ENCODE data around the gene LIPG. TPM values are rescaled to one million over a fixed set of nuclear protein-coding genes. Genes with fewer than 3 reads are reported as not detected.

Gene LIPG
- total RNA-seq, 2 experiments from 2014 or later, result 0.09 TPM; not detected in 1

DNA sequence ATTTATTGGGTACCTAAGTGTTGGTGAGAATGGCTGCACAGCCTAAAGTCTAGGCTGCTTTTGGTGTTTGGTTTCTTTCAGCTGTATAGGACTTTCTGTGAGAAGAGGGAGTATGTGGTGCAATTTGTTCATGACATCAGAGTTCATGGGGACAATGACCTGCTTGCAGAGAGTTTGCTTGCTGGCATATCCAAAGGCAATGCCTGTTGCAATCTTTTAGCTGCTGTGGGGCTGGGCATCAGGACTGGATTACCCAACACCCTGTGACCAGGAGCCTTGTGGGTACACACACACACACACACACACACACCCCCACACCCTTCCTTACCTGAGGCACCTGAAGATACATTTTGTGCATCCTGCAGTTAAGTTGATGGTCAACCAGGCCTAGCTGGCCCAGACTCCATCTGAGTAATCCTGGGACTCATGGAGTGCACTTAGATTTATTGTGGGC lies 68.4 kb downstream of the LIPG start:
- H3K4me1 Mint-ChIP-seq, result no peaks in the 10 kb centered on the region
- H3K4me3 Mint-ChIP-seq, result no peak overlapping the region
- H3K9me3 Mint-ChIP-seq, result no peaks in the 10 kb centered on the region
- POLR2A ChIA-PET, result no interaction called here
- H3K36me3 Mint-ChIP-seq, result no peaks in the 10 kb centered on the region
- peaks cover 13% of the 10 kb centered on the region for H3K27me3 Mint-ChIP-seq
- DNase-seq (no peak), ATAC-seq (ENCODE audit: low read depth) (no peak)
- no peak overlapping the region for H3K27ac Mint-ChIP-seq

DNA sequence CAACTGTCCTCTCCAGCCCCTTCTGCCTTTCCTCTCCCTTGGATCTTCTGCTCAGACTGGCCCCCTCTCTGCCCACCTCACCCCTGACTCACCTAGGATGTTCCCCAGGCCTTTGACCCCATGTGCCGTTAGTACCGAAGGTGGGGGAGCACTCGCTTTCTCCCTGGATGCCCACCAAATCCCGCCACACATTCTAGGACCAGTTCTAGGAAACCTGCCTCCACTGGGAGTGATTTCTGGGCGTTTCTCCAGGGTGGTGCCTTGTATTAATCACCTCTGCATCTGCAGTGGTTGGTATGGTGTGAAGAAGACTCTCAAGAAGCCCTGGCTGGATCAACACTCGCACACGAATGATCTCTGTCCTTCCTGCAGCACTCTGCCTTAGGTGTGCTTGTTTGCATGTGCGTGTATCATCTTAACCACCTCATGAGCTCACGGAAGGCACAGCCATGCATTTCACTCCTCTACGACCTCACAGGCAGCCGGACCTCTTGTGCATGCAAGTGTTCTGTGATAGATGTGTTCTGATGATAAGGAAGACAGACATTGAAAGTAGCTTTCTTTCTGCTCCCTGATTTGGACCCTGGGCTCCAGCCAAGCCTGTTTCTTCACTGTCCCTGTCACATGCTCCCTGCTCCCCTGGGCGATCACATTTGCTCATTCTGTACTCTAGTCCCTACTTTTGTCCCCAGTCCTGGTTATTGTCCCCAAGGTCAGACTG lies 69.4 kb downstream of the LIPG start:
- ATAC-seq (ENCODE audit: low read depth), result no peak
- no peak overlapping the region for H3K4me3 Mint-ChIP-seq
- H3K9me3 Mint-ChIP-seq, result no peaks in the 10 kb centered on the region
- no peak for DNase-seq
- POLR2A ChIA-PET, result no interaction called here
- peaks cover 16% of the 10 kb centered on the region for H3K27me3 Mint-ChIP-seq
- no peak overlapping the region for H3K27ac Mint-ChIP-seq
- H3K4me1 Mint-ChIP-seq, result no peaks in the 10 kb centered on the region
- H3K36me3 Mint-ChIP-seq, result no peaks in the 10 kb centered on the region

DNA sequence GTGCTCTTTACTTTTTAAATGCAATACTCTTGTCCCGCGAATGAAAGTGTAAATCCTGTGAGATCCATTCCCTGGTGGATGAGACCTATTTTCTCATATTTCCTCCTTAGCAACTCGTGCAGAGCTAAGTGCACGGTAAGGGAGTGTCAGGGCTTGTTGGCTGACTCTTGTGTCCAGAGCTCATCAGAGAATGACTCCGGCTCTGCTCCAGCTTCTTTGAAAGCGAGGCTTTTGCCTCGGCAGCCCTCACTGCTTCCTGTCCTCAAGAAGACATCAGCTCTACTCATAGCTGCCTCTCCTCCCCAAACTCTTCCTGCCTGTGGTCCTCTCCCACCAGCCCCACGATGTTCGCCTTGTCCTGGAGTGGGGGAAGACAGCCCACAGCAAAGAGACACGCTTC lies 70.7 kb downstream of the LIPG start:
- Mint-ChIP-seq H3K27me3 (peaks cover 18% of the 10 kb centered on the region), H3K4me1 (no peaks in the 10 kb centered on the region), H3K27ac (no peak overlapping the region), H3K9me3 (no peaks in the 10 kb centered on the region), H3K36me3 (peaks cover 3% of the 10 kb centered on the region), H3K4me3 (no peak overlapping the region)
- POLR2A ChIA-PET, result no interaction called here
- ATAC-seq (ENCODE audit: low read depth) (no peak), DNase-seq (no peak)

DNA sequence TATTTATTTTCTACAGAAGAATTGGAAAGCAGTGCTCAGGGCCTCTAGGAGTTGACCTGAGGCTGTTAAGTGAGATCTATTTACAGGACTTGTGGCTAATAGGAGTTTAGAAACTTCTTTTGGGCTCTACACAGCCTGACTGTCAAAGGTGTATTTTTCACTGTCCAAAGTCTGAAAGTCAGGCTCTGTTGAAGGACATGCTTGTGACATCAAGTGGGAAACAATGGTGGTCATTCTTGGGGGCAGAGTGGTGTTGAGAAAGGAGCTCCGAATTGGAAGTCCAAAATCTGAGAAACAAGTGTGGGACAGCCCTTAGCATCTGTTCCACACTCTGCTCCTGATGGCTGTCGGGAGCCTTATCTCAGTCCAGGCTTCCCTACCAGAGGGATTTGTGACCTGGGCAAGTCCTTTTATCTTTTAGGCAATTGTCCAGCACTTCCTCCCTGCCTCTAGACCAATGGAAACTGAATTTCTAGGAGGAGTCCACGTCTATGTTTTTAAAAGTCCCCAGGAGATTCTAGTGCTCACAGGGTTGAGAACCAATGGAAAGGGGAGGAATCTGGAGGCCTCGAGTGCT lies 76.4 kb downstream of the LIPG start:
- peaks cover 14% of the 10 kb centered on the region for H3K27me3 Mint-ChIP-seq
- no peaks in the 10 kb centered on the region for H3K4me1 Mint-ChIP-seq
- H3K36me3 Mint-ChIP-seq, result peaks cover 3% of the 10 kb centered on the region
- DNase-seq (no peak), ATAC-seq (ENCODE audit: low read depth) (no peak)
- H3K4me3 Mint-ChIP-seq, result no peak overlapping the region
- H3K9me3 Mint-ChIP-seq, result no peaks in the 10 kb centered on the region
- H3K27ac Mint-ChIP-seq, result no peak overlapping the region
- POLR2A ChIA-PET, result no interaction called here

DNA sequence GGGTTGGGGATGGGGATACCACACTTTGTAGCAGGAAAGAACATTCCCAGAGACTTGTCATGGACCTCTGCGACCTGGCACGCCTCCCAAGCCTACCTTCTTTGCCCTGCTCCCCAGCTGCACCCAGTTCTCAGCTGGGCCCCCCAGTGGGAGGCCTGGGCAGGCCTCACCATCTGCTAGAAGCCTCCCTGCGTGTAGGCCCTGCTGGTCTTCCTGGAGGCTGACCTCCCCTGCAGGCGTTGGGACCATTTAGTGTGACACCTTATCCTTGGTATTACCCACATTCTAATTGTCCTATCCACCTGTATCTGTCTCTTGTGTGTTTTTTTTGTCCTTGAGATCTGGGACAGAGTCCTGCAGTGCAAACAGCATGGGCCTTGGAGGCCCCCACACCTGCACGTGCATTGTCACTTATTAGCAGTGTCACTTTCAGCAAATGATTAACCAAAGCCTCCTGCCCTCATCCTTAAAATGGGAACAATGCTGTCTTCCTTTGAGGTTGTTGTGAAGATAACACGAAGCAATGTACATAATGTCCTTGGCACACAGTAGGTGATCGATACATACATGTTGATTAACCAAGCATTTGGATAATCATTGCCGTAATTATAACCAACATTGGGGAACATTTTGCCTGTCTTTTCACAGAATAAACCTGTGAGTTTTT lies 77.2 kb downstream of the LIPG start:
- ATAC-seq (ENCODE audit: low read depth), result no peak
- no peak overlapping the region for H3K4me3 Mint-ChIP-seq
- no peak for DNase-seq
- no peak overlapping the region for H3K27ac Mint-ChIP-seq
- peaks cover 13% of the 10 kb centered on the region for H3K27me3 Mint-ChIP-seq
- no peaks in the 10 kb centered on the region for H3K4me1 Mint-ChIP-seq
- POLR2A ChIA-PET, result no interaction called here
- no peaks in the 10 kb centered on the region for H3K9me3 Mint-ChIP-seq
- peaks cover 3% of the 10 kb centered on the region for H3K36me3 Mint-ChIP-seq

DNA sequence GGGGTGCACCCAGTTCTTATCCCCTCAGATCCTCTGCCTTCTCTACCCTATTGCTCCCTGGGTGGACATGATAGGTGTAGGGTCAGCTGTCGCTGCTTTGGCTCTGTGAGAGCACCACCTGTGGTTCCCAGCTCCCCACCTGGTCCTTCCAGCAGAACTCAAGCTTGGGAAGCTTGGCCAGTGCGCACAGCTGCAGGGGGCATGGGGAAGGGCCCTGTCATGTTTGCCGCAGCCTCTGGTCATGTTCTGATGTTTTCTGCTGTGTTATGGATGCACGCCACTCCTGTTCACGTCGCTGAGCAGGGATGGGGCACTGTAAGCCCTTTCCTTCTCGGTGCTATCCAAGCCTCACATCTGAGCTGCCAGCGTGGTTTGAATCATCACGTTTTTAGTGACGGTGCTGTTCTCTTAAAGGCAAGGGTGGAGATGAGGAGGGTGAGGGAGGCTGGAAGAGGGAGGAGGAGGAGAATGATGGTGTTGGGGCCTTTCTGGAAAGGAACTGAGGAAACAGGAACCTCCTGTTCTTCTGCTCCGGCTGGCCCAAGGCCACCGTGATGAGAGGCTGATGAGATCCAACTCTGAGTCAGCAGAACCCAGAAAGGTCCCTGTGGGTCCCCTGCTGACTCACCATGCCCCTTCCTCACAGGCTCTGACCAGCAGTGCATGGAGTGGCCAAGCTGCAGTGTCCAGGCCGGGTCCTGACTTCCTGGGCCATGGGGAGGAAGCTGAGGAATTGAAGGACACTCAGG lies 78.0 kb downstream of the LIPG start:
- POLR2A ChIA-PET, result no interaction called here

DNA sequence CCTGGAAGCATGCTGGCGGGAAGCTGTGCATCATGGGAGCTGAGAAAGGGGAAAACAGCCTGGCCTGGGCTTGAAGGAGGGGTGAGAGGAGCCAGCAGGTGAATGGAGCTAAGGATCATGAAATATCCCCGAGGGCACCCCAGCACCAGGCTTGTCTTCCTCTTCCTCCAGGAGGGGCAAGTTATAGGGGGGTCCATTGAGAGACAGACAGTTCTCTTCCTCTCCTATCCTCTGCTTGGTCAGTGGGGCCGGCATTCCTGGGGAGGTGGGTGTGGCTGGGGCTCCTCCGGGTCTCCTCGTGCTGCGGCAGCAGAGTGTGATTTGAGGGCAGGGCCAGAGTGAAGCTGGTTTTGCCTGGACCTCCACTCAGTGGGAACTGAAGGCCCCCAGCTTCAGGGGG lies 78.9 kb downstream of the LIPG start:
- H3K4me1 Mint-ChIP-seq, result no peaks in the 10 kb centered on the region
- H3K36me3 Mint-ChIP-seq, result peaks cover 3% of the 10 kb centered on the region
- H3K9me3 Mint-ChIP-seq, result no peaks in the 10 kb centered on the region
- H3K27me3 Mint-ChIP-seq, result peaks cover 7% of the 10 kb centered on the region
- DNase-seq (no peak), ATAC-seq (ENCODE audit: low read depth) (no peak)
- H3K27ac Mint-ChIP-seq, result no peak overlapping the region
- no peak overlapping the region for H3K4me3 Mint-ChIP-seq
- POLR2A ChIA-PET, result no interaction called here

More for the DNA sequence above, 78.0 kb downstream of the LIPG start:
- H3K27ac Mint-ChIP-seq, result no peak overlapping the region
- peaks cover 10% of the 10 kb centered on the region for H3K27me3 Mint-ChIP-seq
- H3K4me1 Mint-ChIP-seq, result no peaks in the 10 kb centered on the region
- H3K9me3 Mint-ChIP-seq, result no peaks in the 10 kb centered on the region
- peaks cover 3% of the 10 kb centered on the region for H3K36me3 Mint-ChIP-seq
- DNase-seq (no peak), ATAC-seq (ENCODE audit: low read depth) (no peak)
- H3K4me3 Mint-ChIP-seq, result no peak overlapping the region

DNA sequence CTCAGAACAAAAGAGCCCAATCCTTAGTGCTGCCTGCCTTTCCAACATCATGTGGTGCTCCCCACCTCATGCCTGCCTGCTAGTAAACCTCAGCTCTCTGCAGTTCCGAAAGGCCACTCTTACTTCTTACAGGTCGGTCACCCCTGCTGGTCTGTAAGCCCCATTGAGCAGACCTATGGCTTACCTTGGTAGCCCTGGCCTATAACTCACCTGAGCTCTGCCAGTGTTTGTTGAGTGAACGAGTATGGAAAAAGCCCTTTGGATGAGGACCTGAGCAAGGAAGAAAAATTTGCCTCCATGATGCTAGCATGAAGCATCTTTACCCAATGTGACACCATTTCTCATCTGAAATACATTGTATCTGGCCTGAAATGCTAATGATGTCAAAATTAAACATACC lies 83.3 kb downstream of the LIPG start:
- Mint-ChIP-seq H3K4me1 (no peaks in the 10 kb centered on the region), H3K4me3 (no peak overlapping the region), H3K27ac (no peak overlapping the region), H3K36me3 (no peaks in the 10 kb centered on the region), H3K9me3 (no peaks in the 10 kb centered on the region), H3K27me3 (peaks cover 2% of the 10 kb centered on the region)
- DNase-seq (no peak), ATAC-seq (ENCODE audit: low read depth) (no peak)
- POLR2A ChIA-PET, result no interaction called here

DNA sequence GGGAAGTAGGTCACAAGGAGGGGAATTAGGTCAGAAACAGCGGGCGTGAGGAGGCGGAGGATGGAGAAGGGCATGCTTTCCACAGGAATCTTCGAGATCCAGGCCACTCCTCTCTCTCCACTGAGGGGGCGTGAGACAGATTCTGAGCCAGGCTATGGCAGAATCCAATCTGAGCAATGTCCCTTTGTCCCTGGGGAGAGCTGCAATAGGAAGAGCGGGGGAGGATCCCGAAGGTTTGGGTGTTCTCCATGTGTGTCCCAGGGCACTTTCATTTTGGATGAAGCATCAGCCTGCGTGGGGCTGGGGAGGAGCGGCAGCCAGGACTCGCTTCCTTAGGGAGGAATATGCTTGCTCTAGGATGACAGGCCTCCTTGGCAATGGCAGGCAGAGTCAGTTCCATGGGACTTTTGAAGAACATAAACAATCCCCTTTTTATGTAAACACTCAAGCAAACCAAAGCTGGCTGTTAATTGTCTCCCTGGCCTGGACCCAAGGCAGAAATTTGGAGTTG lies 84.0 kb downstream of the LIPG start:
- no peak overlapping the region for H3K4me3 Mint-ChIP-seq
- H3K9me3 Mint-ChIP-seq, result no peaks in the 10 kb centered on the region
- no peaks in the 10 kb centered on the region for H3K4me1 Mint-ChIP-seq
- POLR2A ChIA-PET, result no interaction called here
- H3K27me3 Mint-ChIP-seq, result peaks cover 2% of the 10 kb centered on the region
- no peaks in the 10 kb centered on the region for H3K36me3 Mint-ChIP-seq
- DNase-seq (no peak), ATAC-seq (ENCODE audit: low read depth) (no peak)
- no peak overlapping the region for H3K27ac Mint-ChIP-seq

DNA sequence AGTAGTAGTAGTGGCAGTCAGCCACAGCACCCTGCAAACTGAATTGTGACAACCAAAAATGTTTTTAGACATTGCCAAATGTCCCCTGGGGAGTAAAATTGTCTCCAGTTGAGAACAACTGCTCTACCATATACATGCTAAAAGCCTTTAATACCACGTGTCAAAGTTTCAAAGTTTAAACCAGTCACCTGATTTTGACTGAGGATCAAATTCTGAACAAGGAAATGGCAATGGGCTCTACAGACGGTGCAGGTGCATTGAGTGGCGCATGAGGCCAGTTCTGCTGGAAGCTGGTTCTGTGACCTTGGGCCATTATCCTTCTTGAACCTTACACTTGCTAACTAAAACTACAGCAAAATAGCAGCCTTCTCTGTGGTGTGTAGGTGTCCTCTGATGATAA lies 85.0 kb downstream of the LIPG start:
- Mint-ChIP-seq H3K4me1 (no peaks in the 10 kb centered on the region), H3K36me3 (no peaks in the 10 kb centered on the region), H3K27me3 (no peaks in the 10 kb centered on the region), H3K9me3 (no peaks in the 10 kb centered on the region), H3K27ac (no peak overlapping the region), H3K4me3 (no peak overlapping the region)
- POLR2A ChIA-PET, result no interaction called here
- DNase-seq (no peak), ATAC-seq (ENCODE audit: low read depth) (no peak)

DNA sequence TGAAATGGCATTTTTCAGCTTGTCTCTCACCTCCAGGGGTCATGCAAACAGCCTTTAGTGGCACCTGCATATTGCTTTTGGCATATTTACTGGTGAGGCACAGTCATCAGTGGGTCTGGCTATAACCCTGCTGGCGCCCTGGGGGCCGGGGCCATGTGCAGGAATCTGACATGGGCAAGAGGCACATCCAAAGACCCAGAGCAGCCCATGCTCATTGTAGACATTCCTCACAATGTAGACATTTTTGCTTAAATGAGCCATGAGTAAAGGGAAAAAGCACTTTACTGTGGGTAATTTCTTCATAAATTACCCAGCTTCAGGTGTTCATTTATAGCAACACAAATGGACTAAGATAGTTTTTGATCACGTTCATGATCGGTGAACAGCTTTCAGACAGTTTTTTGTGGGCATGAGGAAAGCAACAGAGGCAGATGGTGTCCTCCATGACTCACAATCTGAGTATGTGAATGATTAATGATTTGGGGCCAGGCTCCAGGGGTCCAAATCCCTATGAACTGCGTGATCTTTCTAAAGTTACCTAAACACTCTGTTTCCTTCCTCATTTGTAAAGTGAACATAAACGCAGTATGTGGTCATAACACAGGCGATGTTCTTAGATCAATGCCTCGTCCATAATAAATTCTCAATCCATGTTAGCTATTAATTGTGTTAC lies 85.8 kb downstream of the LIPG start:
- no peak overlapping the region for H3K27ac Mint-ChIP-seq
- POLR2A ChIA-PET, result no interaction called here
- DNase-seq (no peak), ATAC-seq (ENCODE audit: low read depth) (no peak)
- H3K36me3 Mint-ChIP-seq, result no peaks in the 10 kb centered on the region
- no peaks in the 10 kb centered on the region for H3K27me3 Mint-ChIP-seq
- no peaks in the 10 kb centered on the region for H3K9me3 Mint-ChIP-seq
- H3K4me1 Mint-ChIP-seq, result no peaks in the 10 kb centered on the region
- H3K4me3 Mint-ChIP-seq, result no peak overlapping the region

DNA sequence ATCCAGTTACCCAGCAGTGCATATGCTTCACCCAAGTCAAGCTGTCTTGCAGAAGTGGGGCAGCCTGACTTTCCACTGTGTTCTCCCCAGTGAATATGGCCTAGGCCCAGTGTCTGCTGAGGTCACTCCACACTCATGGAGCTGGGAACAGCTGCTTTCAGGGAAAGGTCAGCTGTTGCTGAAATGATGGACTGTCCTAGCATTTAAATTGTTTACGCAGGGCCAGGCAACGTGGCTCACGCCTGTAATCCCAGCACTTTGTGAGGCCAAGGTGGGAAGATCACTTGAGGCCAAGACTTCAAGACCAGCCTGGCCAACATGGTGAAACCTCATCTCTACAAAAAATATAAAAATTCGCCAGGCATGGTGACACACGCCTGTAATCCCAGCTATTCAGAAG lies 86.5 kb downstream of the LIPG start:
- DNase-seq (no peak), ATAC-seq (ENCODE audit: low read depth) (no peak)
- Mint-ChIP-seq H3K4me1 (no peaks in the 10 kb centered on the region), H3K27ac (no peak overlapping the region), H3K9me3 (no peaks in the 10 kb centered on the region), H3K36me3 (no peaks in the 10 kb centered on the region), H3K4me3 (no peak overlapping the region), H3K27me3 (no peaks in the 10 kb centered on the region)
- POLR2A ChIA-PET, result no interaction called here
